HG03521 (cell line): ENCODE results near the gene NUDT7.

Experiments
- ATAC-seq: cut with Tn5 transposase; IDR thresholded peaks from one replicate; pipeline ENCODE4 v1.9.1; 2021; ENCODE audit warnings: mild to moderate bottlenecking, moderate library complexity; ENCODE audit not compliant: unreplicated experiment

NUDT7 gene

GRCh38 chr16:77775911-77776909, 53.9 kb downstream of the NUDT7 start:
- ATAC-seq = no peak

GRCh38 chr16:77777745-77778144, 55.4 kb downstream of the NUDT7 start:
- ATAC-seq = no peak

GRCh38 chr16:77780378-77780837, 58.1 kb downstream of the NUDT7 start:
- ATAC-seq = no peak

DNA sequence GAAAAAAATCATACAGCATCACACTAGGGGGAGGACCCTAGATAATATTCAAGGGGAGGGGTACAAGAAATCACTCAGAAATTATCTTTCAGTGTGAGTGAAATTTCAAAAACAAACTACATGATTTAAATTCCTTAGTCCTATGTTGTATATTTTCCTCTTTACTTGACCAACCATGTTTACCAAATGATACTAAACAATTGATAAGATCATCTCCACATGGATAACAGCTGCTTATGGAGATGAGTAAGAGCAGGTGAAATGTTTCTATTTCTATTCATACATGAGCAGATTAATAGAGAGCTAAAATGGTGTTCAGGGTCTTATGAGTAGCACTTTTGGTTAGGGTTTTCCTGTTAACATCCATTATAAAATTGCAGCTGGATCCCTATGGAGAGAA, 58.8 kb downstream of the NUDT7 start:
- no peak for ATAC-seq

DNA sequence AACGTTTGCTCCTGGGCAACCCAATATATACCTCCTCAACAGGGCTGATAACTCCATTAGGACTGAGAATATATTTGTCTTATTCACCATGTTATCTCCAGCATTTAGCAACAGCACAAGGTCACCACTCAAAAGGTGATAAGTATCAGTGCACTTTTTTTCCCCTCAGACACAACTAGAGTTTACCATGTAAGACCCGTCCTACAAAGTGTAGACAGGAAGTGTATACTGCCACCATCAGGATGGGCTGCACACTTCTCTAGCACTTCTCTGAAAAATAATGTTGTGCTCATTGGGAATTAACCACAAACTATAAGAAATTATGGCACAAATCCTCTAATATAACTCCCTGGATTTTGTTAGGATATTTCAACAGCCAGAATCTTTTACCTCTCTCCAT, 60.4 kb downstream of the NUDT7 start:
- no peak for ATAC-seq

DNA sequence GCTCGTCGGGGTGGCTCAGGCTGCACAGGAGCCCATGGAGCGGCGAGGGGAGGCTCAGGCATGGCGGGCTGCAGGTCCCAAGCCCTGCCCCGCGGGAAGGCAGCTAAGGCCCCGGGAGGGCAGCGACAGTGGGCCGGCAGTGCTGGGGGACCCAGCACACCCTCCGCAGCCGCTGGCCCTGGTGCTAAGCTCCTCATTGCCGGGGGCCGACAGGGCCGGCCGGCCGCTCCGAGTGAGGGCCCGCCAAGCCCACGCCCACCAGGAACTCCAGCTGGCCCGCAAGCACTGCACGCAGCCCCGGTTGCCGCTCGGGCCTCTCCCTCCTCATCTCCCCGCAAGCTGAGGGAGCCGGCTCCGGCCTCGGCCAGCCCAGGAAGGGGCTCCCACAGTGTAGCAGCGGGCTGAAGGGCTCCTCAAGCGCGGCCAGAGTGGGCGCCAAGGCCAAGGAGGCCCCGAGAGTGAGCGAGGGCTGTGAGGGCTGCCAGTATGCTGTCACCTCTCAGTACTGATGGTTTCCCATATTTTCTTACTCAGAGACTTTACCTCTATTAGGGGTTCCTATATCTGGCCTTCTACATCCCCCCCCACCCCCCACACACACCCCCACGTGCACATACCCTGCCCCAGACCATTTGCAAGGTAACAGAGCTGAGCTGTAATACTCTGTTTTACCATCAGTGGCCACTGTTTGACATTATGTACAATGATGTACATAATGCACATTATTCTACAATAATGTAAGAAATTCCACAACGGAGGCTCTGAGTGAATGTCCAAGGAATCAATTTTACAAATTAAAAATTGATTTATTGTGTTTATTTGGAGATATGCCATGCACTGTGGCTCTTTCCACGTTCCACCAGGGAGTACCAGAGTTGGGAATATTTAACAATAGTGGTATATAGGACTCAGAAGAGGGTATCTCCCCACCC, 62.4 kb downstream of the NUDT7 start:
- no peak for ATAC-seq

GRCh38 chr16:77785373-77785764, 63.1 kb downstream of the NUDT7 start:
- ATAC-seq = no peak

GRCh38 chr16:77786186-77786847, 64.0 kb downstream of the NUDT7 start:
- no peak for ATAC-seq

DNA sequence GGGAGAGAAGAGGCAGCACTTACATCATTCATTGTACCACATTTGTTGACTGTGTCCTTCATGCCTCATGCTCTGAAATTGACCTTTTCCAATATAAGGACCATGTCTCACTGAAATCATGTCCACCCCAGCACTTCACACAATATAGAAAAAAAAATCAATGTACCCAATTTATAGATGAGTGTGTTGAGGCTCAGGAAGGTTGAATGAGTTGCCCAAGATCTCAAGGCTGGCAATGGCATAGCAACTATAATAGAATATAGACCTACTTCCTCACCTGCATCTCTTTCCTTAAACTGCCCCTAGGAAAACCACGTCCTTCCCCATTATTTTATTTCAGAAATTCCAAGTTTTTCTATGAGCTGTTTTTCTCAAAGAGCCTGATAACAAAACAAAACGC, 65.1 kb downstream of the NUDT7 start:
- ATAC-seq = no peak

GRCh38 chr16:77788181-77789084, 66.1 kb downstream of the NUDT7 start, which contains the start of gene VAT1L:
Gene VAT1L, plus strand, starts transcription at chr16:77788564. Its CDS starts 119 bp downstream, at chr16:77788683.
- no peak for ATAC-seq

DNA sequence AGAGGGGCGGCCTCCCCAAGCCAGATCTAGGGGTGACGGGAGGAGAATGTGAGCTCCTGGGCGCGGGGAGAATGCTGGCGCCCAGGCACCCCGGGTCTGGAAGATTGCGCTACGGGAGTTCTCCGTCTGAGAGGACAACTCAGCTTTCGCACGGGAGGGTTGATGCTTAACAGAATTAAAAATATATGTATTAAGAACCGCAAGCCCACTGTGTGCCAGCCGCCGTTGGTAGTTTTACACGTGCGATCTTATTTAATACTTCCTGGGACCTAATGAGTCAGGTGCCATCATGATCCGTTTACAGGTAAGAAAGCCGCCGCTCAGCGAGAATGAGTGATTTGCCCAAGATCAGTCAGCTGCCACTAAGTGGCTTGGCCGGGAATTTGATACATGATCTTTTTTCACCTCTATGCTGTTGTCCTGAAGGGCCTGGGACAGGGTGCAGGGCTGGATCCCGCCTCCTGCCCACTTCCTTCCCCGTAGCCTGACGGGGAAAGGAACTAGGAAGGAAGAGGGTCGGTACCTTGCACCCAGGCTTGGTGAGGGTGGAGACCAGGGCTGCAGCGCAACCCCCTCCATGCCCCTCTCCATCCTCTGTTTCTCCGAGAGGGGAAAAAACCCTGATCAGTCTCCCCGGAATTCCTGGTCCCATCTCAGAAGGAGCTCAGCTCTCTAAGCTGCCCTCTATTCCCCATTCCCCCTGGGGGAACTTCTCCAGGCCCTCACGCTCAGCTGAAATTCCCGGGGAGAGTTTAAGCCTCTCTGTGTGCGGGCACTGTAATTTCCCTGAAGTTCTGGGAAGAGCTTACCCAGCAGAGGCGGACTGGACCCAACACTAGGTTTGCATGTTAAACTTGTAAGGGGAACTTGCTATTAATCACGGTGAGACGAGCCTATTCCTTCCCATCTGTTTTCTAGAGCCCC, 67.0 kb downstream of the NUDT7 start:
- no peak for ATAC-seq

DNA sequence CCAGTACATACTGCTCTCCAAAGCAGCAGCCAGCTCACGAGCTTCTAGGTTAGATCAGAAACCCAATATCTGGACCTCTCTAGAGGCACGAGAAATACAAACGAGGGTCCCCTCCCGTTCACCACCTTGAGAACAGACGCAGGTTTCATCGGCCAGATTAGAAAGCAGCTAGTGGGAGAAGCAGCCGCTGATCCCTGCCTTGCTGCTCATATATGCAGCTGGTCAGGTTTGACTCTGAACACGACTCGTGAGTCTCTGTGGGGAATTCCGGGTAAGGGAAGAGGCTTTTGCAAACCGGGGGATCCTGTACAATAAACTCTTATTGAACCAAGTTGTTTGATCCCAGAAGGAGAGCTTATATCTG, 67.7 kb downstream of the NUDT7 start:
- ATAC-seq = no peak

- ATAC-seq = no peak
Observed at GRCh38 chr16:77790912-77791311, 68.6 kb downstream of the NUDT7 start.
